B cell (primary cell): ENCODE measurements around the gene ICE2. TPM values are rescaled to one million over a fixed set of nuclear protein-coding genes. Genes with fewer than 3 reads are reported as not detected.

Source experiments
- ATAC-seq: fragments of 200-7000 bp; cut with Tn5 transposase; one replicate; pipeline ENCODE4 v1.10.0; 2021; ENCODE audit warnings: low read depth, mild to moderate bottlenecking, moderate number of reproducible peaks, moderate library complexity
- CTCF ChIA-PET: fragments of 350-600 bp; sonication (Branson Sonifier 250); formaldehyde crosslinking; loops from one replicate; lab custom pipeline; 2021; ENCODE audit warnings: antibody characterized with exemption, inconsistent platforms; lab: Charles Lee
- POLR2A ChIA-PET: fragments of 350-600 bp; sonication (Branson Sonifier 250); formaldehyde crosslinking; loops from one replicate; lab custom pipeline; 2021; ENCODE audit warnings: antibody characterized with exemption; lab: Charles Lee
- DNase-seq: peaks from one replicate; pipeline ENCODE4 v3.0.0; 2013
- H2AFZ ChIP-seq: 2 replicates; pipeline ENCODE4 v1.6.1; 2012; ENCODE audit warnings: mild to moderate bottlenecking, low read depth, low read length; ENCODE audit not compliant: insufficient read depth, poor library complexity, severe bottlenecking
- H3K27ac ChIP-seq, 2 donors: 1 replicate in 1 of 2; 2 replicates in 1 of 2; pipeline ENCODE4 v1.5.1; 2012 to 2013; ENCODE audit warnings: low read length in 2 of 2, mild to moderate bottlenecking in 2 of 2, moderate library complexity in 1 of 2
- H3K27me3 ChIP-seq, 4 experiments: fragments of 200-600 bp in 1 of 4; sonication (generic) in 1 of 4; replicated peaks in 1 of 4; 1 replicate in 2 of 4; 2 replicates in 2 of 4; pipeline versions ENCODE4 v1.6.1 to v1.7.0; 2013 to 2016; ENCODE audit warnings: low read length in 3 of 4, mild to moderate bottlenecking in 2 of 4, mixed read lengths in 1 of 4, moderate library complexity in 1 of 4; ENCODE audit not compliant: insufficient read depth in 4 of 4, control insufficient read depth in 3 of 4; ENCODE audit errors: control extremely low read depth in 1 of 4
- H3K36me3 ChIP-seq, 2 experiments: replicated peaks in 1 of 2; 1 replicate in 1 of 2; 2 replicates in 1 of 2; pipeline versions ENCODE4 v1.6.1 to v1.7.1; 2013; ENCODE audit warnings: low read length in 1 of 2; ENCODE audit not compliant: insufficient read depth in 2 of 2, control insufficient read depth in 1 of 2; ENCODE audit errors: control extremely low read depth in 1 of 2, extremely low read depth in 1 of 2
- H3K4me1 ChIP-seq, 2 donors: fragments of 200-600 bp in 1 of 2; sonication (generic) in 1 of 2; 1 replicate in 1 of 2; 2 replicates in 1 of 2; pipeline versions ENCODE4 v1.5.1 to v1.6.1; 2013 to 2017; ENCODE audit warnings: low read length in 2 of 2; ENCODE audit not compliant: control insufficient read depth in 2 of 2, insufficient read depth in 2 of 2
- H3K4me2 ChIP-seq: replicated peaks from 2 replicates; pipeline ENCODE3; 2012; ENCODE audit warnings: mild to moderate bottlenecking, low read depth, low read length; ENCODE audit not compliant: poor library complexity, severe bottlenecking
- H3K4me3 ChIP-seq, 5 experiments: fragments of 200-600 bp in 1 of 5; sonication (generic) in 1 of 5; 1 replicate in 3 of 5; 2 replicates in 2 of 5; pipeline versions ENCODE4 v1.5.1 to v1.7.0; 2011 to 2016; ENCODE audit warnings: low read length in 4 of 5, mild to moderate bottlenecking in 4 of 5, low read depth in 2 of 5, control low read depth in 1 of 5, moderate library complexity in 1 of 5; ENCODE audit not compliant: insufficient read depth in 1 of 5; ENCODE audit errors: control extremely low read depth in 1 of 5, extremely low read depth in 1 of 5
- H3K79me2 ChIP-seq: fragments of 200-600 bp; sonication (generic); one replicate; pipeline ENCODE4 v1.6.0; 2016; ENCODE audit warnings: low read length; ENCODE audit not compliant: control insufficient read depth, insufficient read depth
- H3K9ac ChIP-seq: fragments of 200-600 bp; sonication (generic); 2 replicates; pipeline ENCODE4 v1.6.1; 2017; ENCODE audit warnings: mild to moderate bottlenecking, low read length, moderate library complexity
- H3K9me3 ChIP-seq, 3 donors: one replicate each; pipeline versions ENCODE4 v1.6.1 to v1.7.1; 2013; ENCODE audit warnings: low read length in 2 of 3; ENCODE audit not compliant: control insufficient read depth in 2 of 3, insufficient read depth in 1 of 3; ENCODE audit errors: control extremely low read depth in 1 of 3
- H4K20me1 ChIP-seq: 2 replicates; pipeline ENCODE4 v1.6.0; 2012; ENCODE audit warnings: mild to moderate bottlenecking, low read length; ENCODE audit not compliant: insufficient read depth, control insufficient read depth, poor library complexity, severe bottlenecking
- H3K27ac Mint-ChIP-seq: one replicate; pipeline ENCODE4 v1.8.0; 2021; ENCODE audit warnings: mixed read lengths
- H3K27me3 Mint-ChIP-seq: one replicate; pipeline ENCODE4 v1.8.0; 2021; ENCODE audit warnings: mixed read lengths
- H3K4me1 Mint-ChIP-seq: one replicate; pipeline ENCODE4 v1.8.0; 2021; ENCODE audit warnings: mixed read lengths
- H3K4me3 Mint-ChIP-seq: one replicate; pipeline ENCODE4 v1.8.0; 2021; ENCODE audit warnings: mixed read lengths
- H3K9me3 Mint-ChIP-seq: one replicate; pipeline ENCODE4 v1.8.0; 2022; ENCODE audit warnings: mixed read lengths; ENCODE audit not compliant: insufficient read depth
- EZH2 ChIP-seq: IDR thresholded peaks from 2 replicates; pipeline ENCODE4 v1.6.1; 2012; ENCODE audit warnings: borderline replicate concordance, low read depth, mild to moderate bottlenecking, moderate library complexity, low read length; ENCODE audit not compliant: insufficient read depth, poor library complexity, severe bottlenecking
- WGBS: methylation state at CpG from one replicate; pipeline ENCODE4 v1.1.5; 2013; ENCODE audit warnings: missing lambda C conversion rate; ENCODE audit not compliant: insufficient coverage; 5-methylcytosine and 5-hydroxymethylcytosine counted together
- intact Hi-C: fragments of 100-400 bp; cut with micrococcal nuclease; formaldehyde crosslinking; loops from one replicate; pipeline ENCODE4 v1.10.0; 2022
- polyA plus RNA-seq: library from polyadenylated mRNA; depleted of rRNA; stranded (reverse); fragments of >200 nt; gene quantifications from 2 replicates; pipeline ENCODE4 v1.2.3, GENCODE V29; 2012
- total RNA-seq, 2 donors: library from RNA; stranded (reverse); fragments of 120-200 nt in 1 of 2; gene quantifications; 1 replicate in 1 of 2; 2 replicates in 1 of 2; pipeline versions ENCODE4 v1.2.3 to v1.2.4, GENCODE V29; 2013 to 2022
- TF ChIP-seq, protein P1 (sequence below): fragments of 200-600 bp; IDR thresholded peaks from one replicate; pipeline ENCODE4 v1.8.0; 2022; ENCODE audit warnings: antibody characterized with exemption, mild to moderate bottlenecking

ICE2 gene
- total and polyA plus RNA-seq, 2 donors (not counting 1 experiment from before 2014, with no cell fraction given): 19.0 to 71.2 TPM

DNA sequence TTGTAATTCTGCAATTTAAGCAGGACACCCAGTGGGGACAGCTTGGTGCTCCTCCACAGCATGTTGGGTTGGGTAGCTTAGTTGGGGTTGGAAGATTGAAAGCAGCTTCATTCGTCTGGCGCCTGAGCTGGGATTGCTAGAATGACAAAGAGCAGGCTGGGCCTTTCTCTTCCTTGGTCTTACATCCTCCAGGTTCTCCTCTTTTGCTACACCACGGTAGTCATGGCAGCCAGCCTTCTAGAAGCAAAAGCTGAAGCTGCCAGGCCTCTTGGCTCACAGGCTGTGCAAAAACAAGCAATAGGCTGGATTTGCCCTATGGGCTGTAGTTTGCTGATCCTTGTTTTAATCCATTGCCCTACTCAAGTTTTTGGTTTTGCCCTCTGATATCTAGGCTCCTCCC is 78.0 kb downstream of the ICE2 start:
- ATAC-seq: no peak

DNA sequence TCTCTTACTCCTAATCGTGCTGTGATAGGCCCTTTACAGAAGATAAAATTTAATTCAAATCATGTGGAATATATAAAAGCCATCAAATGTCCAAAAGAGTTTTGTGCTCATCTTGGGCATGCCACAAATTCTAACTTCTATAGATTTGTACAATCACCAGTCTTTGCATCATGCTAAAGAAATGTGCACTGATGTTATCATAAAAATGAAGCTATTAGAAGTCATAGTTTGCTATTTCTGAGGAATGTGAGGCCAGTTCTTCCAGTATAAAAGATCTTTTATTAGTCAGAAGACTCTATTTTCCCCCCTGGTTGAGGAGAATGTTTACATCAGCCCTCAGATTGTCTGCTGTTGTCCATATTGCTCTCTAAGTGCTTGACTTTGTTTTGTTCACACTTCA is 79.0 kb downstream of the ICE2 start:
- Histone ChIP-seq H2AFZ (no peak overlapping the region), H3K27me3 (no peaks in the 10 kb centered on the region), H3K79me2 (peaks cover 7% of the 10 kb centered on the region), H3K36me3 (peaks cover 0 to 7% of the 10 kb centered on the region in 2 experiments), H3K9ac (no peak overlapping the region), H3K4me1 (peaks cover 12 to 21% of the 10 kb centered on the region in 2 donors), H3K27ac (no peak overlapping the region), H3K4me2 (no peak overlapping the region), H3K9me3 (no peaks in the 10 kb centered on the region), H3K4me3 (no peak overlapping the region), H4K20me1 (peaks cover 5% of the 10 kb centered on the region)
- ChIA-PET CTCF (interaction anchor here (1.3 kb wide), 1 partner anchor 10 kb away, joined by 3 read pairs; no protein-coding TSS in a partner anchor), POLR2A (no interaction called here)
- no peaks in the 10 kb centered on the region for H3K9me3 Mint-ChIP-seq
- TF ChIP-seq, protein P1, sequence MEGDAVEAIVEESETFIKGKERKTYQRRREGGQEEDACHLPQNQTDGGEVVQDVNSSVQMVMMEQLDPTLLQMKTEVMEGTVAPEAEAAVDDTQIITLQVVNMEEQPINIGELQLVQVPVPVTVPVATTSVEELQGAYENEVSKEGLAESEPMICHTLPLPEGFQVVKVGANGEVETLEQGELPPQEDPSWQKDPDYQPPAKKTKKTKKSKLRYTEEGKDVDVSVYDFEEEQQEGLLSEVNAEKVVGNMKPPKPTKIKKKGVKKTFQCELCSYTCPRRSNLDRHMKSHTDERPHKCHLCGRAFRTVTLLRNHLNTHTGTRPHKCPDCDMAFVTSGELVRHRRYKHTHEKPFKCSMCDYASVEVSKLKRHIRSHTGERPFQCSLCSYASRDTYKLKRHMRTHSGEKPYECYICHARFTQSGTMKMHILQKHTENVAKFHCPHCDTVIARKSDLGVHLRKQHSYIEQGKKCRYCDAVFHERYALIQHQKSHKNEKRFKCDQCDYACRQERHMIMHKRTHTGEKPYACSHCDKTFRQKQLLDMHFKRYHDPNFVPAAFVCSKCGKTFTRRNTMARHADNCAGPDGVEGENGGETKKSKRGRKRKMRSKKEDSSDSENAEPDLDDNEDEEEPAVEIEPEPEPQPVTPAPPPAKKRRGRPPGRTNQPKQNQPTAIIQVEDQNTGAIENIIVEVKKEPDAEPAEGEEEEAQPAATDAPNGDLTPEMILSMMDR: no peak
- TF ChIP-seq EZH2: no peak
- H3K27ac Mint-ChIP-seq: peak overlapping the region; percentile 87
- peaks cover 26% of the 10 kb centered on the region for H3K4me1 Mint-ChIP-seq
- H3K4me3 Mint-ChIP-seq: no peak overlapping the region
- intact Hi-C loops: loop anchor here (2.0 to 10.0 kb wide), 3 partner anchors 711 to 1625 kb away; partner anchors contain the start of genes BNIP2, MINDY2 and RNF111
- no peak for DNase-seq
- WGBS: no CpG with 5 or more reads among the region's 1 CpG
- ATAC-seq: no peak
- no peaks in the 10 kb centered on the region for H3K27me3 Mint-ChIP-seq

More for the DNA sequence above, 78.0 kb downstream of the ICE2 start:
- ChIA-PET CTCF (no interaction called here), POLR2A (no interaction called here)
- Histone ChIP-seq H3K27me3 (no peaks in the 10 kb centered on the region), H3K4me1 (peaks cover 12 to 21% of the 10 kb centered on the region in 2 donors), H3K4me2 (no peak overlapping the region), H2AFZ (no peak overlapping the region), H3K9ac (no peak overlapping the region), H3K36me3 (peaks cover 0 to 3% of the 10 kb centered on the region in 2 experiments), H4K20me1 (peaks cover 5% of the 10 kb centered on the region), H3K27ac (no peak overlapping the region), H3K9me3 (no peaks in the 10 kb centered on the region), H3K79me2 (peaks cover 7% of the 10 kb centered on the region), H3K4me3 (no peak overlapping the region)
- WGBS: 0% methylated on average over 1 of the region's 3 CpGs
- DNase-seq: no peak
- no peak overlapping the region for H3K27ac Mint-ChIP-seq
- no peak for TF ChIP-seq EZH2
- TF ChIP-seq, protein P1: no peak
- H3K4me1 Mint-ChIP-seq: peaks cover 22% of the 10 kb centered on the region
- H3K9me3 Mint-ChIP-seq: no peaks in the 10 kb centered on the region
- H3K27me3 Mint-ChIP-seq: no peaks in the 10 kb centered on the region
- H3K4me3 Mint-ChIP-seq: no peak overlapping the region
- intact Hi-C loops: no loop called here
